Coronary artery (tissue), 2 donors: Measurements from ENCODE around the gene STK32C.

Experiments used
- DNase-seq: peaks from one replicate; pipeline ENCODE4 v3.0.0-alpha.2; 2017; ENCODE audit warnings: low spot score
- H3K27ac ChIP-seq, 2 donors: fragments of 200-600 bp; sonication (generic); one replicate each; pipeline ENCODE4 v1.5.1; 2016 to 2019
- H3K4me3 ChIP-seq: fragments of 200-600 bp; sonication (generic); 2 replicates; pipeline ENCODE4 v1.5.1; 2016; ENCODE audit warnings: mild to moderate bottlenecking, moderate library complexity
- CTCF ChIP-seq: fragments of 200-600 bp; sonication (generic); IDR thresholded peaks from one replicate; pipeline ENCODE4 v1.5.1; 2019; ENCODE audit warnings: antibody characterized with exemption

The STK32C gene

DNA sequence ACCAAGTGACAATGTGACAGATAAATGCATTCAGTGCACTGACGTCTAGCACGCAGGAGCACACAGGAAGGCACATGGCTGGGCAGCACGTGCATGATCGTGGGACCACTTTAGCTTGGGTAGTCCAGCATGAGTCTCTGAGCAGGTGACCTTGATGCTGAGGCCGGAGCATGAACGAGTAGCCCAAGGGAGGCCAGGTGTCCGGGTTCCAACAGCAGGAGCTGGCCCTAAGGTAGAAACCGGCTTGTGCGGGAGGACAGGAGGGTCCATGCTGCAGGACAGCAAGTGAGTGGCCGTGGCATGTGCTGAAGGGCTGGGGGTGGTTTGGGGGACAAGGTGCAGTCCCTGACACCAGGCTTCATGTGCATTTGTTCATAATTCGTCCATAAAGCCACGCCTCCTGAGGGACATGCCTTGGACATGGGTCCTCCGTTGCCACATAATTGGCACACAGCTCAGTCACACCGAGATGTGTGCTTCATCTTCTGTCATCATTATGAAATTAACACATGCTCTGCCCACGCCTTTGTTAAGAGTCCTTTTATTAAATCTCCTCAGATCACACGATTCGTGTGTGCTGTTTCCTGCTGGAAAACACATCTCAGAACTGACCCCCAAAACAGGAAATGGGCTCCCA is 3.1 kb upstream of the STK32C start:
- TF ChIP-seq CTCF = no peak
- no peak overlapping the region for H3K27ac ChIP-seq
- DNase-seq = no peak
- no peak overlapping the region for H3K4me3 ChIP-seq

GRCh38 chr10:132309879-132310591 is 2.3 kb upstream of the STK32C start:
- TF ChIP-seq CTCF = no peak
- DNase-seq = peak; percentile 72
- Histone ChIP-seq H3K27ac (no peak overlapping the region), H3K4me3 (no peak overlapping the region)

DNA sequence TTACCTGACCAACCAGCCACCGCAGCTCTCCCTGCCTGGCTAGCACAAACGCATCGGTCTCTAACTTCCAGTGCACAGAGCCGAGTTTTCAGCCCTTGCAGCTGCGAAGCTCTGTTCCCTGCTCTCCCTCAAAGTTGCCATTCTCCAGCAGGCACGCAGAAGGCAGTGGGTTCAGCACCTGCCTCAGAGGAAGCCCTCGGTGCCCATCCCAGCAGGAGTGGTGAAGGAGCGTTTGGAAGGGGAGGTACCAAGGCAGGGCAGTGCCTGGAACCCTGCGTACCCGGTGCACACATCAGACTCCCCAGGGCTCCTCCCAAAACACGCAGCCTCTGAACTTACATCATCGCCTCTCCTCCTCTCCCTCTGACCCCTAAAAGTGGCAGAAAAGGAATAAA is 1.7 kb upstream of the STK32C start:
- Histone ChIP-seq H3K27ac (no peak overlapping the region), H3K4me3 (no peak overlapping the region)
- no peak for TF ChIP-seq CTCF
- DNase-seq = peak; percentile 41

- H3K4me3 ChIP-seq = peak overlapping the region; percentile 89
- H3K27ac ChIP-seq = peak overlapping the region; percentile 74 to 88
- DNase-seq = peak; percentile 68
- no peak for TF ChIP-seq CTCF
These were observed 1.1 kb upstream of the STK32C start for GRCh38 chr10:132308587-132309470.

GRCh38 chr10:132306864-132307751 is 642 bp downstream of the STK32C start:
- Histone ChIP-seq H3K27ac (peak overlapping the region in 1 of 2 donors; percentile 88), H3K4me3 (peak overlapping the region; percentile 89)
- TF ChIP-seq CTCF = no peak
- peak; percentile 74 for DNase-seq

DNA sequence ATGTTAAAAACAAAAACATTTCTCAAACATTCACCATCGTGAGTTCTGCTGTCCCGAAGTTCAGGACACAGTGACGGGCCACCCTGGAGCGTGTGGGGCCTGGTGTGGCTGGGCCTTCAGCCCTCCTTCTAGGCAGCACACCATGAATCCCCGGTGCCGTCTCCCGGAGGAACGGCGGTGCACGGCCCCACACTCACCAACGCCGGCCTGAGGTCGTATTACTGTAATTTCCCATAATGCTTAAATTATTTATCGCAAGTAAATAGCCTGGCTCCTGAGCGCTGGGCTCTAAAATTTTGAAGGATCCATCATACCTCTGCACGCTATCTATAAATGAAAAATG is 1.4 kb downstream of the STK32C start:
- no peak overlapping the region for H3K27ac ChIP-seq
- no peak overlapping the region for H3K4me3 ChIP-seq
- no peak for TF ChIP-seq CTCF
- peak; percentile 61 for DNase-seq
